Measurements from ENCODE around the gene FHOD3.

Gene FHOD3

GRCh38 chr18:36775396-36775795 is 477.9 kb downstream of the FHOD3 start:
- Histone ChIP-seq H3K9me3 (ENCODE audit: control extremely low read depth in 1 of 5, control insufficient read depth in 4 of 5, insufficient read depth in 2 of 5, low read depth in 1 of 5, low read length in 4 of 5) (no peaks in the 10 kb centered on the region), H3K27me3 (replicated peaks in 2 of 5; ENCODE audit: control insufficient read depth in 4 of 5, insufficient read depth in 5 of 5, low read length in 4 of 5) (no peaks in the 10 kb centered on the region), H3K27ac (ENCODE audit: insufficient read depth in 1 of 2, low read depth in 1 of 2, low read length in 2 of 2, poor library complexity in 1 of 2, severe bottlenecking in 2 of 2) (no peak overlapping the region), H3K36me3 (ENCODE audit: control insufficient read depth in 4 of 4, insufficient read depth in 4 of 4, low read length in 3 of 4) (peaks cover 0 to 8% (median 3%) of the 10 kb centered on the region in 4 experiments), H3K4me3 (ENCODE audit: control insufficient read depth in 1 of 7, extremely low read depth in 1 of 7, insufficient read depth in 4 of 7, low read depth in 2 of 7, low read length in 6 of 7) (no peak overlapping the region), H3K4me1 (ENCODE audit: control extremely low read depth in 1 of 4, control insufficient read depth in 4 of 4, insufficient read depth in 4 of 4, low read length in 3 of 4) (peaks cover 0 to 8% (median 3%) of the 10 kb centered on the region in 4 experiments)
- no peak for DNase-seq
- WGBS (ENCODE audit: insufficient coverage), result 100% methylated on average over 1 of the region's 4 CpGs
- POLR2A ChIA-PET, result no interaction called here
- CTCF ChIA-PET, result no interaction called here

- ChIA-PET POLR2A (no interaction called here), CTCF (interaction anchor here (0.8 kb wide), 1 partner anchor 32 kb away, joined by 3 read pairs; no protein-coding TSS in a partner anchor)
- Histone ChIP-seq H3K27ac (ENCODE audit: insufficient read depth in 1 of 2, low read depth in 1 of 2, low read length in 2 of 2, poor library complexity in 1 of 2, severe bottlenecking in 2 of 2) (no peak overlapping the region), H3K4me3 (ENCODE audit: control insufficient read depth in 1 of 7, extremely low read depth in 1 of 7, insufficient read depth in 4 of 7, low read depth in 2 of 7, low read length in 6 of 7) (no peak overlapping the region), H3K9me3 (ENCODE audit: control extremely low read depth in 1 of 5, control insufficient read depth in 4 of 5, insufficient read depth in 2 of 5, low read depth in 1 of 5, low read length in 4 of 5) (no peaks in the 10 kb centered on the region), H3K36me3 (ENCODE audit: control insufficient read depth in 4 of 4, insufficient read depth in 4 of 4, low read length in 3 of 4) (peaks cover 0 to 13% (median 7%) of the 10 kb centered on the region in 4 experiments), H3K27me3 (replicated peaks in 2 of 5; ENCODE audit: control insufficient read depth in 4 of 5, insufficient read depth in 5 of 5, low read length in 4 of 5) (no peaks in the 10 kb centered on the region), H3K4me1 (ENCODE audit: control extremely low read depth in 1 of 4, control insufficient read depth in 4 of 4, insufficient read depth in 4 of 4, low read length in 3 of 4) (no peaks in the 10 kb centered on the region)
- WGBS (ENCODE audit: insufficient coverage), result 90% methylated on average over 2 of the region's 5 CpGs
- no peak for DNase-seq
These were observed 479.1 kb downstream of the FHOD3 start for GRCh38 chr18:36776650-36777049.

- Histone ChIP-seq H3K9me3 (ENCODE audit: control extremely low read depth in 1 of 5, control insufficient read depth in 4 of 5, insufficient read depth in 2 of 5, low read depth in 1 of 5, low read length in 4 of 5) (no peaks in the 10 kb centered on the region), H3K27me3 (replicated peaks in 2 of 5; ENCODE audit: control insufficient read depth in 4 of 5, insufficient read depth in 5 of 5, low read length in 4 of 5) (no peaks in the 10 kb centered on the region), H3K27ac (ENCODE audit: insufficient read depth in 1 of 2, low read depth in 1 of 2, low read length in 2 of 2, poor library complexity in 1 of 2, severe bottlenecking in 2 of 2) (no peak overlapping the region), H3K36me3 (ENCODE audit: control insufficient read depth in 4 of 4, insufficient read depth in 4 of 4, low read length in 3 of 4) (peaks cover 0 to 15% (median 9%) of the 10 kb centered on the region in 4 experiments), H3K4me1 (ENCODE audit: control extremely low read depth in 1 of 4, control insufficient read depth in 4 of 4, insufficient read depth in 4 of 4, low read length in 3 of 4) (no peaks in the 10 kb centered on the region), H3K4me3 (ENCODE audit: control insufficient read depth in 1 of 7, extremely low read depth in 1 of 7, insufficient read depth in 4 of 7, low read depth in 2 of 7, low read length in 6 of 7) (no peak overlapping the region)
- no CpG with 5 or more reads among the region's 1 CpG for WGBS (ENCODE audit: insufficient coverage)
- no peak for DNase-seq
- POLR2A ChIA-PET, result no interaction called here
- CTCF ChIA-PET, result no interaction called here
These were observed 480.1 kb downstream of the FHOD3 start for GRCh38 chr18:36777566-36777965.

- no peak overlapping the region for H3K4me3 ChIP-seq (ENCODE audit: control insufficient read depth in 1 of 7, extremely low read depth in 1 of 7, insufficient read depth in 4 of 7, low read depth in 2 of 7, low read length in 6 of 7)
- H3K9me3 ChIP-seq (ENCODE audit: control extremely low read depth in 1 of 5, control insufficient read depth in 4 of 5, insufficient read depth in 2 of 5, low read depth in 1 of 5, low read length in 4 of 5), result no peaks in the 10 kb centered on the region
- no peak overlapping the region for H3K27ac ChIP-seq (ENCODE audit: insufficient read depth in 1 of 2, low read depth in 1 of 2, low read length in 2 of 2, poor library complexity in 1 of 2, severe bottlenecking in 2 of 2)
- H3K4me1 ChIP-seq (ENCODE audit: control extremely low read depth in 1 of 4, control insufficient read depth in 4 of 4, insufficient read depth in 4 of 4, low read length in 3 of 4), result no peaks in the 10 kb centered on the region
- no peaks in the 10 kb centered on the region for H3K27me3 ChIP-seq (replicated peaks in 2 of 5; ENCODE audit: control insufficient read depth in 4 of 5, insufficient read depth in 5 of 5, low read length in 4 of 5)
- peaks cover 0 to 18% (median 9%) of the 10 kb centered on the region in 4 experiments for H3K36me3 ChIP-seq (ENCODE audit: control insufficient read depth in 4 of 4, insufficient read depth in 4 of 4, low read length in 3 of 4)
- ChIA-PET CTCF (no interaction called here), POLR2A (no interaction called here)
- no peak for DNase-seq
- WGBS (ENCODE audit: insufficient coverage), result 94% methylated on average over 1 of the region's 2 CpGs
These were observed 483.2 kb downstream of the FHOD3 start for GRCh38 chr18:36780748-36781147.

GRCh38 chr18:36782710-36783109 is 485.2 kb downstream of the FHOD3 start:
- no peaks in the 10 kb centered on the region for H3K4me1 ChIP-seq (ENCODE audit: control extremely low read depth in 1 of 4, control insufficient read depth in 4 of 4, insufficient read depth in 4 of 4, low read length in 3 of 4)
- ChIA-PET CTCF (interaction anchor here (1.3 kb wide), 1 partner anchor 25 kb away, joined by 4 read pairs; no protein-coding TSS in a partner anchor), POLR2A (no interaction called here)
- H3K36me3 ChIP-seq (ENCODE audit: control insufficient read depth in 4 of 4, insufficient read depth in 4 of 4, low read length in 3 of 4), result peaks cover 0 to 29% (median 13%) of the 10 kb centered on the region in 4 experiments
- WGBS (ENCODE audit: insufficient coverage), result 91% methylated on average over 7 of the region's 9 CpGs
- no peak for DNase-seq
- H3K9me3 ChIP-seq (ENCODE audit: control extremely low read depth in 1 of 5, control insufficient read depth in 4 of 5, insufficient read depth in 2 of 5, low read depth in 1 of 5, low read length in 4 of 5), result no peaks in the 10 kb centered on the region
- H3K4me3 ChIP-seq (ENCODE audit: control insufficient read depth in 1 of 7, extremely low read depth in 1 of 7, insufficient read depth in 4 of 7, low read depth in 2 of 7, low read length in 6 of 7), result no peak overlapping the region
- H3K27ac ChIP-seq (ENCODE audit: insufficient read depth in 1 of 2, low read depth in 1 of 2, low read length in 2 of 2, poor library complexity in 1 of 2, severe bottlenecking in 2 of 2), result no peak overlapping the region
- H3K27me3 ChIP-seq (replicated peaks in 2 of 5; ENCODE audit: control insufficient read depth in 4 of 5, insufficient read depth in 5 of 5, low read length in 4 of 5), result no peaks in the 10 kb centered on the region

GRCh38 chr18:36783792-36784191 is 486.3 kb downstream of the FHOD3 start:
- Histone ChIP-seq H3K4me3 (ENCODE audit: control insufficient read depth in 1 of 7, extremely low read depth in 1 of 7, insufficient read depth in 4 of 7, low read depth in 2 of 7, low read length in 6 of 7) (no peak overlapping the region), H3K36me3 (ENCODE audit: control insufficient read depth in 4 of 4, insufficient read depth in 4 of 4, low read length in 3 of 4) (peaks cover 0 to 36% (median 14%) of the 10 kb centered on the region in 4 experiments), H3K27ac (ENCODE audit: insufficient read depth in 1 of 2, low read depth in 1 of 2, low read length in 2 of 2, poor library complexity in 1 of 2, severe bottlenecking in 2 of 2) (no peak overlapping the region), H3K4me1 (ENCODE audit: control extremely low read depth in 1 of 4, control insufficient read depth in 4 of 4, insufficient read depth in 4 of 4, low read length in 3 of 4) (no peaks in the 10 kb centered on the region), H3K9me3 (ENCODE audit: control extremely low read depth in 1 of 5, control insufficient read depth in 4 of 5, insufficient read depth in 2 of 5, low read depth in 1 of 5, low read length in 4 of 5) (no peaks in the 10 kb centered on the region), H3K27me3 (replicated peaks in 2 of 5; ENCODE audit: control insufficient read depth in 4 of 5, insufficient read depth in 5 of 5, low read length in 4 of 5) (no peaks in the 10 kb centered on the region)
- POLR2A ChIA-PET, result no interaction called here
- CTCF ChIA-PET, result no interaction called here
- DNase-seq, result no peak
- 98% methylated on average over 5 of the region's 5 CpGs for WGBS (ENCODE audit: insufficient coverage)

GRCh38 chr18:36786686-36787085 is 489.2 kb downstream of the FHOD3 start:
- ChIA-PET POLR2A (no interaction called here), CTCF (interaction anchor here (0.9 kb wide), 1 partner anchor 17 kb away, joined by 3 read pairs; no protein-coding TSS in a partner anchor)
- Histone ChIP-seq H3K27ac (ENCODE audit: insufficient read depth in 1 of 2, low read depth in 1 of 2, low read length in 2 of 2, poor library complexity in 1 of 2, severe bottlenecking in 2 of 2) (no peak overlapping the region), H3K4me3 (ENCODE audit: control insufficient read depth in 1 of 7, extremely low read depth in 1 of 7, insufficient read depth in 4 of 7, low read depth in 2 of 7, low read length in 6 of 7) (no peak overlapping the region), H3K27me3 (replicated peaks in 2 of 5; ENCODE audit: control insufficient read depth in 4 of 5, insufficient read depth in 5 of 5, low read length in 4 of 5) (no peaks in the 10 kb centered on the region), H3K4me1 (ENCODE audit: control extremely low read depth in 1 of 4, control insufficient read depth in 4 of 4, insufficient read depth in 4 of 4, low read length in 3 of 4) (no peaks in the 10 kb centered on the region), H3K36me3 (ENCODE audit: control insufficient read depth in 4 of 4, insufficient read depth in 4 of 4, low read length in 3 of 4) (peaks cover 2 to 50% (median 28%) of the 10 kb centered on the region in 4 experiments), H3K9me3 (ENCODE audit: control extremely low read depth in 1 of 5, control insufficient read depth in 4 of 5, insufficient read depth in 2 of 5, low read depth in 1 of 5, low read length in 4 of 5) (peaks cover 3 to 5% (median 4%) of the 10 kb centered on the region in 5 experiments)
- 92% methylated on average over 4 of the region's 4 CpGs for WGBS (ENCODE audit: insufficient coverage)
- DNase-seq, result no peak

Measured in common myeloid progenitor, CD34-positive (primary cell).